Activated T-cell treated with anti-CD3 and anti-CD28 coated beads, Interleukin-2, amount 50 U/mL, for 4 hours (primary cell): ENCODE data around the gene JAKMIP1. TPM values are rescaled to one million over a fixed set of nuclear protein-coding genes. Genes with fewer than 3 reads are reported as not detected.
"Not testable (repeated sequence)": the region's sequence is repeated elsewhere in the genome, so short reads cannot be mapped to it uniquely, and the experiment has no call there.

Experiments used
- ATAC-seq, 2 donors: fragments of 200-7000 bp; cut with Tn5 transposase; one replicate each; pipeline ENCODE4 v1.10.0; 2021
- DNase-seq: peaks from one replicate; pipeline ENCODE4 v3.0.0-alpha.2; 2020
- H3K27me3 Mint-ChIP-seq: one replicate; pipeline ENCODE4 v1.8.0; 2021; ENCODE audit warnings: low read depth, mixed read lengths
- H3K36me3 Mint-ChIP-seq: one replicate; pipeline ENCODE4 v1.8.0; 2022; ENCODE audit warnings: mixed read lengths; ENCODE audit not compliant: insufficient read depth
- H3K4me1 Mint-ChIP-seq: one replicate; pipeline ENCODE4 v1.8.0; 2021; ENCODE audit warnings: low read depth, mixed read lengths
- H3K4me3 Mint-ChIP-seq: one replicate; pipeline ENCODE4 v1.8.0; 2021; ENCODE audit warnings: mild to moderate bottlenecking, moderate library complexity, mixed read lengths
- H3K9me3 Mint-ChIP-seq: one replicate; pipeline ENCODE4 v1.8.0; 2021; ENCODE audit warnings: mixed read lengths
- total RNA-seq, 3 donors: library from RNA; stranded (reverse); gene quantifications; one replicate each; pipeline ENCODE4 v1.2.1, GENCODE V29; 2021

Gene JAKMIP1
- total RNA-seq, 3 donors from 2014 or later, result 1.1 to 3.7 (median 3.3) TPM

- ATAC-seq (no peak), DNase-seq (no peak)
- no peaks in the 10 kb centered on the region for H3K27me3 Mint-ChIP-seq
- no peak overlapping the region for H3K4me3 Mint-ChIP-seq
- H3K36me3 Mint-ChIP-seq, result peaks cover 9% of the 10 kb centered on the region
- H3K4me1 Mint-ChIP-seq, result no peaks in the 10 kb centered on the region
- H3K9me3 Mint-ChIP-seq, result peaks cover 7% of the 10 kb centered on the region
Observed at GRCh38 chr4:6142935-6143602, 57.3 kb downstream of the JAKMIP1 start.

GRCh38 chr4:6142511-6142910 lies 57.8 kb downstream of the JAKMIP1 start:
- Mint-ChIP-seq H3K4me3 (no peak overlapping the region), H3K9me3 (peaks cover 7% of the 10 kb centered on the region), H3K4me1 (no peaks in the 10 kb centered on the region), H3K36me3 (peaks cover 6% of the 10 kb centered on the region), H3K27me3 (no peaks in the 10 kb centered on the region)
- DNase-seq, result no peak
- no peak for ATAC-seq

GRCh38 chr4:6141554-6141953 lies 58.8 kb downstream of the JAKMIP1 start:
- peaks cover 5% of the 10 kb centered on the region for H3K36me3 Mint-ChIP-seq

GRCh38 chr4:6141021-6141420 lies 59.3 kb downstream of the JAKMIP1 start:
- H3K27me3 Mint-ChIP-seq, H3K4me3 Mint-ChIP-seq, DNase-seq, H3K36me3 Mint-ChIP-seq, H3K9me3 Mint-ChIP-seq, H3K4me1 Mint-ChIP-seq, ATAC-seq: not testable (repeated sequence)

More at GRCh38 chr4:6141554-6141953, 58.8 kb downstream of the JAKMIP1 start:
- Mint-ChIP-seq H3K9me3 (peaks cover 7% of the 10 kb centered on the region), H3K4me3 (no peak overlapping the region), H3K27me3 (no peaks in the 10 kb centered on the region), H3K4me1 (no peaks in the 10 kb centered on the region)
- no peak for DNase-seq
- no peak for ATAC-seq

- DNase-seq (no peak), ATAC-seq (no peak)
- Mint-ChIP-seq H3K4me3 (no peak overlapping the region), H3K27me3 (no peaks in the 10 kb centered on the region), H3K9me3 (no peaks in the 10 kb centered on the region), H3K4me1 (peaks cover 9% of the 10 kb centered on the region), H3K36me3 (no peaks in the 10 kb centered on the region)
Observed at GRCh38 chr4:6137747-6138135, 62.6 kb downstream of the JAKMIP1 start.

- peaks cover 9% of the 10 kb centered on the region for H3K4me1 Mint-ChIP-seq
- H3K36me3 Mint-ChIP-seq, result no peaks in the 10 kb centered on the region
- no peak overlapping the region for H3K4me3 Mint-ChIP-seq
- H3K9me3 Mint-ChIP-seq, result no peaks in the 10 kb centered on the region
- ATAC-seq (no peak), DNase-seq (no peak)
- no peaks in the 10 kb centered on the region for H3K27me3 Mint-ChIP-seq
Observed at GRCh38 chr4:6137027-6137746, 63.2 kb downstream of the JAKMIP1 start.

- ATAC-seq (peak; percentile 65 to 94), DNase-seq (peak; percentile 30)
- Mint-ChIP-seq H3K9me3 (no peaks in the 10 kb centered on the region), H3K4me3 (no peak overlapping the region), H3K27me3 (no peaks in the 10 kb centered on the region), H3K36me3 (no peaks in the 10 kb centered on the region), H3K4me1 (peaks cover 13% of the 10 kb centered on the region)
Observed at GRCh38 chr4:6134612-6135220, 65.6 kb downstream of the JAKMIP1 start.

- Mint-ChIP-seq H3K4me1 (peaks cover 13% of the 10 kb centered on the region), H3K4me3 (no peak overlapping the region), H3K36me3 (no peaks in the 10 kb centered on the region), H3K9me3 (no peaks in the 10 kb centered on the region), H3K27me3 (no peaks in the 10 kb centered on the region)
- DNase-seq (no peak), ATAC-seq (no peak)
Observed at GRCh38 chr4:6132716-6133115, 67.6 kb downstream of the JAKMIP1 start.

- Mint-ChIP-seq H3K9me3 (no peaks in the 10 kb centered on the region), H3K36me3 (no peaks in the 10 kb centered on the region), H3K4me3 (no peak overlapping the region), H3K27me3 (no peaks in the 10 kb centered on the region), H3K4me1 (peaks cover 4% of the 10 kb centered on the region)
- no peak for ATAC-seq
- DNase-seq, result no peak
Observed at GRCh38 chr4:6128221-6128850, 72.0 kb downstream of the JAKMIP1 start.

GRCh38 chr4:6126971-6127745 lies 73.2 kb downstream of the JAKMIP1 start:
- ATAC-seq, result no peak
- Mint-ChIP-seq H3K4me1 (peaks cover 4% of the 10 kb centered on the region), H3K4me3 (no peak overlapping the region), H3K9me3 (no peaks in the 10 kb centered on the region), H3K27me3 (no peaks in the 10 kb centered on the region), H3K36me3 (no peaks in the 10 kb centered on the region)
- DNase-seq, result no peak

GRCh38 chr4:6125103-6125651 lies 75.2 kb downstream of the JAKMIP1 start:
- DNase-seq, result no peak
- ATAC-seq, result no peak
- no peak overlapping the region for H3K4me3 Mint-ChIP-seq
- H3K9me3 Mint-ChIP-seq, result no peaks in the 10 kb centered on the region
- H3K27me3 Mint-ChIP-seq, result no peaks in the 10 kb centered on the region
- H3K4me1 Mint-ChIP-seq, result no peaks in the 10 kb centered on the region
- H3K36me3 Mint-ChIP-seq, result no peaks in the 10 kb centered on the region

- Mint-ChIP-seq H3K9me3 (no peaks in the 10 kb centered on the region), H3K4me3 (no peak overlapping the region), H3K27me3 (no peaks in the 10 kb centered on the region), H3K36me3 (no peaks in the 10 kb centered on the region), H3K4me1 (no peaks in the 10 kb centered on the region)
- no peak for ATAC-seq
- DNase-seq, result no peak
Observed at GRCh38 chr4:6124386-6125102, 75.8 kb downstream of the JAKMIP1 start.

- no peaks in the 10 kb centered on the region for H3K27me3 Mint-ChIP-seq
- ATAC-seq (peak in 1 of 2 donors; percentile 9), DNase-seq (no peak)
- H3K4me1 Mint-ChIP-seq, result no peaks in the 10 kb centered on the region
- no peak overlapping the region for H3K4me3 Mint-ChIP-seq
- no peaks in the 10 kb centered on the region for H3K9me3 Mint-ChIP-seq
- H3K36me3 Mint-ChIP-seq, result no peaks in the 10 kb centered on the region
Observed at GRCh38 chr4:6123976-6124375, 76.4 kb downstream of the JAKMIP1 start.
